GM19240 (cell line): ENCODE data around the gene STPG2.

Source experiments
- DNase-seq: peaks from one replicate; pipeline ENCODE4 v3.0.0; 2011; ENCODE audit warnings: low spot score; ENCODE audit not compliant: insufficient read length

STPG2 gene

GRCh38 chr4:97517939-97518338, 625.3 kb downstream of the STPG2 start:
- no peak for DNase-seq

- no peak for DNase-seq
These were observed 629.4 kb downstream of the STPG2 start for GRCh38 chr4:97513917-97514316.
